Mucosa of rectum (tissue), 2 donors: Measurements from ENCODE around the gene UNC5B.

Source experiments
- H3K27ac ChIP-seq, 2 donors: one replicate each; pipeline ENCODE4 v1.7.0; 2013; ENCODE audit warnings: inconsistent platforms in 2 of 2, low read depth in 2 of 2, low read length in 2 of 2
- H3K27me3 ChIP-seq, 2 donors: one replicate each; pipeline ENCODE4 v1.7.0; 2013; ENCODE audit warnings: low read length in 2 of 2; ENCODE audit not compliant: control insufficient read depth in 2 of 2, insufficient read depth in 2 of 2
- H3K36me3 ChIP-seq, 2 donors: one replicate each; pipeline ENCODE4 v1.7.0; 2013; ENCODE audit warnings: low read length in 2 of 2; ENCODE audit not compliant: control insufficient read depth in 2 of 2, insufficient read depth in 2 of 2
- H3K4me1 ChIP-seq, 2 donors: one replicate each; pipeline ENCODE4 v1.7.0; 2013; ENCODE audit warnings: low read length in 2 of 2, mild to moderate bottlenecking in 1 of 2; ENCODE audit not compliant: control insufficient read depth in 2 of 2, insufficient read depth in 2 of 2
- H3K4me3 ChIP-seq, 2 donors: one replicate each; pipeline ENCODE4 v1.7.0; 2013; ENCODE audit warnings: low read length in 2 of 2
- H3K9ac ChIP-seq, 2 donors: one replicate each; pipeline ENCODE4 v1.7.0; 2013; ENCODE audit warnings: low read length in 2 of 2, low read depth in 1 of 2, mild to moderate bottlenecking in 1 of 2
- H3K9me3 ChIP-seq, 2 donors: one replicate each; pipeline ENCODE4 v1.7.0; 2013; ENCODE audit warnings: low read length in 2 of 2; ENCODE audit not compliant: control insufficient read depth in 2 of 2
- donor health status: healthy.
- donor health status: Normal muscosa, but diverticular disease.

UNC5B gene

DNA sequence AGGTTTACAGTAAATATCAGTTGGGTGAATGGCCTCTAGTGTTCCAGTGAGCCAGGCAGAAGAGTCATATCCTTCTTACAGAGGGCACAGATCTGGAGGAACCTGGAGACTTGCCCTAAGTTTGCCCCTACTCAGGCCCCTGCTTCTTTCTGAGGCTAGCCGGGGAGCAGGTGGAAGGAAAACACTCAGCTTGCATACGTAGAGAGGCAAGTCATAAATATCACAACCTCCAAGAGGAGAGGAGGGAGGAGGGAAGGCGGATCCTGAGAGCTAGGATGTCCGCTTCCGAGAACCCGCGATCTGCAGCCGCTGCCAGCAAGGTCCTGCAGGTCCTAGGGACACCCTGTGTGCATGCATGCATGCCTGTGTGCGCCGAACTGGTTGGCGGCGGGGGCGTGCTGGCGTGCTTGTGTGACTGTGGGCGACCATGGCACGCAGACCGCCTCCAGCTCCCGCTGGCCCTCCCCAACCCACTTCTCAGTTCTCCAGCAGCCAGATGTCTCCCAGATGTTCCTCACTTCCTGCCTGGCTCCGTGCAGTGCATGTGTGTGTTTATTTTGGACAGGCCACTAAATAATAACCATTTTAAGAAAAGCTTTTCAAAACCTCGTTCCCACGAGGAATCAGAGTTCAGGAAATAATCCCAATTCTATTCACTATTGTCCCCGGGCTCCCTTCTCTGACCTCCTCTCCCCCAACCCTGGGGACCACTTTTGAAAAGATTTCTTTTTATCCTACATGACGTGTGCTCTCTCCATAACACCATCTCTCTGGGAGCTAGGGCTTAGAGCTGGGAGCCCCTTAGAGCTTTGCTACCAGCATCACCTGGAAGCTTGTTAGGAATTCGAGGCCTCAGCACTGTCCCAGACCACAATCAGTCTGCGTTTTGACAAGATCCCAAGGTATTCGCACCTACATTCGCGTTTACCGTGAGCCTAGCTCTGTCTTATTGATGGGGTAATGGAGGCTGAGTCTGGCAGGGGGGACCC is 32.4 kb downstream of the UNC5B start:
- H3K27ac ChIP-seq, result peak overlapping the region; percentile 92 to 96
- H3K9ac ChIP-seq, result peak overlapping the region; percentile 69 to 77
- H3K9me3 ChIP-seq, result no peaks in the 10 kb centered on the region
- H3K36me3 ChIP-seq, result no peaks in the 10 kb centered on the region
- H3K4me1 ChIP-seq, result peaks cover 65 to 78% of the 10 kb centered on the region in 2 donors
- H3K27me3 ChIP-seq, result no peaks in the 10 kb centered on the region
- H3K4me3 ChIP-seq, result peak overlapping the region; percentile 44 to 62

DNA sequence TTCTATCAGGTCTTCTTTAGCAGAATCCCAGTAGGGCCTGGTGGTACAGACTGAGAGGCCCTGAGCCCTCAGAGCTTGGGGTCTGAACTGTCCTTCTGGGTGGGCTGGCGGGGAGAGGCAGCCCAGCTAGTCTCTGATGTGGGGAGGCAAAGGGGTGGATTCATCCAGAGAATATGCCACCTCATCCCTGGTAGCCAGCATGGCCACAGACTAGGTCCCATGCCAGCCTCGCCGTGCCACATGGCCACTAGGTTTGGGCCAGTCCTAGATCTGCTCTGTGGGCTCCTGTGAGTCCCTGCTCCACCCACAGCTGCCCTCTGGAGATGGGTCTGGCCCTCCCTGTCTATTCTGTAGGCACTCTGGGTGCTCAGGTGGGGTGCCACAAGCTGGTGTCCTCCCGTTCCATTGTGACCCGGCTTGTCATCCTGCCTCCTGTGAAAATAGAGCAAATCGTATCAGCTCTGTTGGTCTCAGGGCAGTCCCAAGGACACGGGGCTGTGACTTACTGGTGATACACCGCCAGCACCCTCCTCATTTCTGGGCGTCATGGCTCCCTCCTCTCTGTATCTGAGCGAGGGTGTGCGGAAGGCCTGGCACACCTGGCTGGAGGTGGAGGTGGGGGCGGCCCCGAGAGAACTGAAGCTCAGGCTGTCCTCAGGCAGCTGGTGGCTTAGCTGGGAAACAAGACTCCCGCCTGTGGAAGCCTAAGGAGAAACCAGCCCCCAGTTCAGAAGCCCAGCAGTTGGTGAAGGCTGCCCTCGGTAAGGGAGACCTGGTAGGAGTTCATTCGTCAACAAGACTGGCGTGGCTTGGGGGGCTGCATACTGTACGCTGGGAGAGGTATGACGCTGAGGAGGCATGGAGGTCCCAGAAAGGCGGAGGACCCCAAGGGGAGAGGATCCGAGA is 33.3 kb downstream of the UNC5B start:
- no peak overlapping the region for H3K4me3 ChIP-seq
- H3K27me3 ChIP-seq, result no peaks in the 10 kb centered on the region
- H3K36me3 ChIP-seq, result no peaks in the 10 kb centered on the region
- H3K9ac ChIP-seq, result peak overlapping the region; percentile 44 to 77
- H3K27ac ChIP-seq, result peak overlapping the region; percentile 92 to 96
- H3K4me1 ChIP-seq, result peaks cover 69 to 86% of the 10 kb centered on the region in 2 donors
- no peaks in the 10 kb centered on the region for H3K9me3 ChIP-seq

DNA sequence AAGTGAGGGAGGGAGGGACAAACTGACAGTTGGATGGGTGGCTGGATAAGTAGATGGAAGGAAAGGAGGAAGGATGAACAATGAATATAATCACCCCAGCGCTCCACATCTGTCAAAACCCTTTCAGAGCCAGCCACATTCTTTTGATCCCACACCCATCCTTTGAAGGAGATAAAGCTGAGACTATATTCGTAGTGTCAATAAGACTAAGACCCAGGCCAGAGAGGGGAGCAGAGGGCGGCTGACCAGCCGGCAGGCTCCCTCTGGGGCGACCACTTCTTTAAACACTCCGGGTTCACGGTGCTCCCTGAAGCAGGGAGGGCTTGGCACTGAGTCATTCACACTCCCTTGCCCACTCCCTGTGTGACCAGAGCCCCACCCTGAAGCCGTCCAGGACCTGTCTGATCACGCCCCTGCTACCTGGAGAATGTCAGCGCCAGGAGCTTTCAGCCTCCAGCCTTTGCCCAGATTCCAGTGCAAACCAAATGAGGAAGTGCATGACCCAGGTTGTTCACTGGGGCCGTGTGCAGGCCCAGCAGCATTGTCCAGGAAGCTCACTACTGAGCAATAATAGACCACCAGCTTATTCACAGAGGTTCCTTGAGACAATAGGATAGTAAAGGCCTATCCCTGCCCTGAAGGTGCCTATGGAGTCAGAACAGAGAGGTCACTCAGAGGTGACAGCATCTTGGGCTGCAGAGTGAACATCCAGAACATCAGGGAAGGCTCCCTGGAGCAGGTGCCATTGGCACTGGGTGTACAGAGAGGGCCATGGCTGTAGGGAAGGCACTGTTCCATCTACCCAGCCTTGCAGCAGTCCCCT is 34.4 kb downstream of the UNC5B start:
- H3K9ac ChIP-seq, result peak overlapping the region; percentile 44 to 77
- no peaks in the 10 kb centered on the region for H3K27me3 ChIP-seq
- H3K4me3 ChIP-seq, result peak overlapping the region in 1 of 2 donors; percentile 14
- peaks cover 72 to 85% of the 10 kb centered on the region in 2 donors for H3K4me1 ChIP-seq
- H3K9me3 ChIP-seq, result no peaks in the 10 kb centered on the region
- H3K27ac ChIP-seq, result peak overlapping the region; percentile 92 to 96
- no peaks in the 10 kb centered on the region for H3K36me3 ChIP-seq

- H3K9me3 ChIP-seq, result no peaks in the 10 kb centered on the region
- H3K27ac ChIP-seq, result peak overlapping the region; percentile 92 to 96
- H3K36me3 ChIP-seq, result no peaks in the 10 kb centered on the region
- no peak overlapping the region for H3K4me3 ChIP-seq
- no peaks in the 10 kb centered on the region for H3K27me3 ChIP-seq
- H3K9ac ChIP-seq, result peak overlapping the region; percentile 29 to 63
- peaks cover 73 to 86% of the 10 kb centered on the region in 2 donors for H3K4me1 ChIP-seq
Observed at GRCh38 chr10:71247414-71247705, 35.0 kb downstream of the UNC5B start.

DNA sequence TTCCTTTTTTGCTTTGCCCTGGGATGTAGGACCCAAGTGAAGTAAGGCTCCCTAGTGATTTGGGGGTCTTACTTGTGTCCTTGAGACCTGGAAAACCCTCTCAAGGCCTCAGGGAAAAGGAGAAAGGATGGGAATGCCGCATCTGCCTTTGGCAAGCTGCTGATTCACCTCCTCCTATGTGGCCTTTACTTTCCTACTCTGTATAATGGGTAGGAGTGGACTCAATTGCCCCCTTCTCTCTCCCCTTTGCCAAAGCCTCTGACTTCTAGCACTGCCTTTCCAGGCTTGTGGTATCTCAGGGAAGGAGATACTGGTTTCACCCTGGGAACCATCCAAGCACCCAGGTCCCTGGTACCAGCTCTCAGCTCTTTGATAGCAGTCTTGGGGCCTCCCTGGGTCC is 35.4 kb downstream of the UNC5B start:
- H3K27me3 ChIP-seq, result no peaks in the 10 kb centered on the region
- no peak overlapping the region for H3K4me3 ChIP-seq
- H3K9ac ChIP-seq, result peak overlapping the region; percentile 29 to 63
- no peaks in the 10 kb centered on the region for H3K9me3 ChIP-seq
- H3K36me3 ChIP-seq, result no peaks in the 10 kb centered on the region
- H3K4me1 ChIP-seq, result peaks cover 74 to 86% of the 10 kb centered on the region in 2 donors
- peak overlapping the region; percentile 92 to 96 for H3K27ac ChIP-seq

DNA sequence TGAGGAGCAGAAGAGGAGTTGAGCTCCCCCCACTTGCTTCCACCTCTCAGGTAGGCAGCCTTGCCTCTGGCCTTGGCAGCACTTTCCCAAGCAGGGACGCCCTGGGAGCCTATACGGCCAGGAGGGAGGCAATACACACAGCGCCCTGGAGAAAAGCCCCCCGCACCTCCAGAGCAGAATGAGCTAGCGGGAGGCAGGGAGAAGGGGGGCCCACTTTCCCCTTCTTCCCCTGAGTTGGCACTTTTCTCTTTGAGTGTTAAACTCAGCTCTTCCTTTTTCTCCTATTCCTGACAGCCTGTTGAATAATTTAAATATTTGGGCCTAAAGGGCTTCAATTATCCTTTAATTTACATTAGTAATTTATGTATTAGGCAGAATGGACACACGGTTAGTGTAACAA is 35.8 kb downstream of the UNC5B start:
- Histone ChIP-seq H3K9me3 (no peaks in the 10 kb centered on the region), H3K4me3 (no peak overlapping the region), H3K4me1 (peaks cover 71 to 88% of the 10 kb centered on the region in 2 donors), H3K9ac (peak overlapping the region in 1 of 2 donors; percentile 63), H3K27ac (peak overlapping the region; percentile 92 to 96), H3K36me3 (no peaks in the 10 kb centered on the region), H3K27me3 (no peaks in the 10 kb centered on the region)

DNA sequence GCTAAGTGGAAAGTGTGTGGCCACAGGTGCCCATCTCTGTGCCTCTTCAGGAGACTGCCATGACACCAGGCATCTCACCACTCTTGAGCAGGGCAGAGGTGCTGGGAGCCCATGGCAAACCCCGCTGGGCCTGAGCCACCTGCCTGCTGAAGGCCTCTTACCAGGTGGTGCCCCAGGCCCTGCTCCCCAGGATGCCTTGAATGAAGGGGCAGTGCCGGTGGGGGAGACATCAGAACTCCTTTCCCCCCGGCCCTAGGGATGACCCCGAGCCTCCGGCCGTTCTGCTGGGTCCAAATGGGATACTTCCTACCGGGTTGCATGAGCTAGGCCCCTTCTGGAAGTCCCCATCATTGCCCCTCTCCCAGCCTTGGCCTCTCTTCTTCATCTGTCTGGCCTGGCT is 37.6 kb downstream of the UNC5B start:
- peaks cover 60 to 86% of the 10 kb centered on the region in 2 donors for H3K4me1 ChIP-seq
- H3K9me3 ChIP-seq, result no peaks in the 10 kb centered on the region
- H3K27ac ChIP-seq, result peak overlapping the region; percentile 67 to 92
- H3K36me3 ChIP-seq, result no peaks in the 10 kb centered on the region
- no peak overlapping the region for H3K4me3 ChIP-seq
- H3K9ac ChIP-seq, result peak overlapping the region in 1 of 2 donors; percentile 36
- no peaks in the 10 kb centered on the region for H3K27me3 ChIP-seq

- H3K4me1 ChIP-seq, result peaks cover 60 to 86% of the 10 kb centered on the region in 2 donors
- no peaks in the 10 kb centered on the region for H3K36me3 ChIP-seq
- H3K27ac ChIP-seq, result no peak overlapping the region
- H3K9ac ChIP-seq, result peak overlapping the region in 1 of 2 donors; percentile 3
- H3K4me3 ChIP-seq, result no peak overlapping the region
- no peaks in the 10 kb centered on the region for H3K27me3 ChIP-seq
- H3K9me3 ChIP-seq, result no peaks in the 10 kb centered on the region
Observed at GRCh38 chr10:71250405-71250804, 38.0 kb downstream of the UNC5B start.

DNA sequence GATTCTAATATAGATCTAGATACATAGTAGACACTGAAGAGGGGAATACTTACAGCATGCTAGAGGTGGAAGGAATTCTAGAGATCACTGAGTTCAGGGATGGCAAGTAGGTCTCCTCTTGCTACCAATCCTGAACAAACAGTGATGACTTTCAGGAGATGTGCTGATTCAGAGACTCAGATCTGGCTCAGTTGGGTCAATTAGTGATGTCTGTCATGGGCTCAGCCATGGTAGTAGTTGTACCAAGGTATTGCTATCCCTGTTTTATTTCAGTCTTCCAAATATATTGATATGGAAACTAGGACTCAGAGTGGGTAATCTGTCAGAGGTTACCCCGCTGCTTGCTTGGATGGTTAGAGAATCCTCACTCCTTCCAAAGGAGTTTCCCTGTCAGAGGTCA is 38.5 kb downstream of the UNC5B start:
- Histone ChIP-seq H3K36me3 (no peaks in the 10 kb centered on the region), H3K9me3 (no peaks in the 10 kb centered on the region), H3K4me1 (peaks cover 60 to 86% of the 10 kb centered on the region in 2 donors), H3K9ac (no peak overlapping the region), H3K27me3 (no peaks in the 10 kb centered on the region), H3K4me3 (no peak overlapping the region), H3K27ac (peak overlapping the region in 1 of 2 donors; percentile 0)
